ENCODE data around the gene ARL14. TPM values are rescaled to one million over a fixed set of nuclear protein-coding genes. Genes with fewer than 3 reads are reported as not detected.
A peak's percentile ranks its signal among the peaks of the same experiment; 100 is the strongest.

The ARL14 gene
- total and polyA plus RNA-seq, 2 donors (not counting 3 experiments of a cell fraction or from before 2014, with no cell fraction given) = not detected

DNA sequence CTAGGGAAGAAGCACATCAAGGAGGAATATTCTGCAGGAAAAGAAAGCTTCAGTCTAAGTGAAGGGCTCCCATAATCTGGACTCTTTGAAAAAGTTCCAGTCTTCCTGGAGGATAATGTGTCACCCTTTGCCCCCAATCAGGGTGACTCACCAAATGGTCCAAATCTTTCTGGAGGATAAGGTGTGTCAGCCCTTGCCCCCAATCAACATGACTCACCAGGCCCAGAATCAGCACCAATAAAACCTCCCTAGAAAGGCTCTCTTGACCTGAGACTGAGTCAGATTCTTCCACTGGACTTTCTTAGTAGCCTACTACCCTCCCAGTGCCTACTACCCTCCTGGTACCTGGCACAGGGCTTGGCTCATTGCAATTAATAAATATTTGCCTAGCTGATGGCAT lies 9.5 kb upstream of the ARL14 start:
- H3K79me2 ChIP-seq (ENCODE audit: control insufficient read depth, insufficient read depth, low read length) = no peaks in the 10 kb centered on the region
- peaks cover 9% of the 10 kb centered on the region for H3K4me1 ChIP-seq (ENCODE audit: control insufficient read depth, extremely low read depth, insufficient read depth, low read length)
- POLR2A ChIA-PET = no interaction called here
- DNase-seq (ENCODE audit: low read depth, low spot score) = peak; percentile 24
- dilution Hi-C loops (cut with MboI; ENCODE audit: extremely low pct_ligation_motif_present, low sequenced_read_pairs) (no loop called here), intact Hi-C loops (cut with micrococcal nuclease) (no loop called here)
- H3K4me2 ChIP-seq (ENCODE audit: insufficient read depth, low read length) = no peak overlapping the region
- TF ChIP-seq MYC (IDR thresholded peaks at IDR 0.05; ENCODE audit: low read depth, low read length) = no peak
- TF ChIP-seq MAX (IDR thresholded peaks at IDR 0.05; ENCODE audit: insufficient read depth, insufficient read length) = no peak
- TF ChIP-seq GATA2 (IDR thresholded peaks at IDR 0.05; ENCODE audit: insufficient read depth, insufficient read length, low read depth, low read length) = peak; percentile 47
- TF ChIP-seq POLR2A (IDR thresholded peaks at IDR 0.05; ENCODE audit: low read depth, low read length) = no peak
- no peak for TF ChIP-seq EZH2 (IDR thresholded peaks at IDR 0.05; ENCODE audit: borderline replicate concordance, low read depth, low read length, severe bottlenecking)
- TF ChIP-seq FOS (IDR thresholded peaks at IDR 0.05; ENCODE audit: borderline replicate concordance, insufficient read depth, low read length) = peak; percentile 96
- TF ChIP-seq, protein P1, sequence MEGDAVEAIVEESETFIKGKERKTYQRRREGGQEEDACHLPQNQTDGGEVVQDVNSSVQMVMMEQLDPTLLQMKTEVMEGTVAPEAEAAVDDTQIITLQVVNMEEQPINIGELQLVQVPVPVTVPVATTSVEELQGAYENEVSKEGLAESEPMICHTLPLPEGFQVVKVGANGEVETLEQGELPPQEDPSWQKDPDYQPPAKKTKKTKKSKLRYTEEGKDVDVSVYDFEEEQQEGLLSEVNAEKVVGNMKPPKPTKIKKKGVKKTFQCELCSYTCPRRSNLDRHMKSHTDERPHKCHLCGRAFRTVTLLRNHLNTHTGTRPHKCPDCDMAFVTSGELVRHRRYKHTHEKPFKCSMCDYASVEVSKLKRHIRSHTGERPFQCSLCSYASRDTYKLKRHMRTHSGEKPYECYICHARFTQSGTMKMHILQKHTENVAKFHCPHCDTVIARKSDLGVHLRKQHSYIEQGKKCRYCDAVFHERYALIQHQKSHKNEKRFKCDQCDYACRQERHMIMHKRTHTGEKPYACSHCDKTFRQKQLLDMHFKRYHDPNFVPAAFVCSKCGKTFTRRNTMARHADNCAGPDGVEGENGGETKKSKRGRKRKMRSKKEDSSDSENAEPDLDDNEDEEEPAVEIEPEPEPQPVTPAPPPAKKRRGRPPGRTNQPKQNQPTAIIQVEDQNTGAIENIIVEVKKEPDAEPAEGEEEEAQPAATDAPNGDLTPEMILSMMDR (IDR thresholded peaks at IDR 0.05; ENCODE audit: extremely low read depth in 1 of 2, insufficient read depth in 1 of 2, low read depth in 1 of 2, low read length in 2 of 2) = no peak
- peak; percentile 38 for TF ChIP-seq POLR2AphosphoS5 (IDR thresholded peaks at IDR 0.05; ENCODE audit: insufficient read depth, low read depth, low read length)
- peak; percentile 65 for TF ChIP-seq JUN (IDR thresholded peaks at IDR 0.05; ENCODE audit: borderline replicate concordance, insufficient read depth, insufficient read length, low read depth)
- no peaks in the 10 kb centered on the region for H3K27me3 ChIP-seq (ENCODE audit: control insufficient read depth in 2 of 2, insufficient read depth in 2 of 2, low read length in 2 of 2)
- H3K9ac ChIP-seq (replicated peaks; ENCODE audit: extremely low read depth, insufficient read depth, low read length) = no peak overlapping the region
- no peaks in the 10 kb centered on the region for H4K20me1 ChIP-seq (replicated peaks; ENCODE audit: control insufficient read depth, extremely low read depth, insufficient read depth, low read length)
- H3K36me3 ChIP-seq (ENCODE audit: control insufficient read depth in 2 of 2, extremely low read depth in 1 of 2, insufficient read depth in 2 of 2, low read length in 2 of 2) = no peaks in the 10 kb centered on the region
- no peaks in the 10 kb centered on the region for H3K9me1 ChIP-seq (replicated peaks; ENCODE audit: control insufficient read depth, extremely low read depth, insufficient read depth, low read length)
- H3K27ac ChIP-seq (ENCODE audit: insufficient read depth, low read depth, low read length) = no peak overlapping the region
- H3K9me3 ChIP-seq (replicated peaks; ENCODE audit: control insufficient read depth, insufficient read depth, low read length) = no peaks in the 10 kb centered on the region
- peak; percentile 26 for FAIRE-seq
- no peak overlapping the region for H3K4me3 ChIP-seq (replicated peaks in 1 of 3; ENCODE audit: insufficient read depth in 1 of 3, low read depth in 1 of 3, low read length in 3 of 3)
- no peak overlapping the region for H2AFZ ChIP-seq (ENCODE audit: low read depth, low read length)
- BruUV-seq (replicated peaks) = no TSS peak
- CTCF ChIA-PET = interaction anchor here (0.7 to 1.6 kb wide), 3 partner anchors 11 to 24 kb away, joined by 3 to 6 read pairs (median 4); no protein-coding TSS in a partner anchor
